ENCODE data around the gene ORM2. TPM values are rescaled to one million over a fixed set of nuclear protein-coding genes. Genes with fewer than 3 reads are reported as not detected.

The ORM2 gene
- total and polyA plus RNA-seq, 2 of the 8 experiments (the other 6 are each of a cell fraction or from before 2014, with no cell fraction given), result 1.3 TPM; not detected in 1

DNA sequence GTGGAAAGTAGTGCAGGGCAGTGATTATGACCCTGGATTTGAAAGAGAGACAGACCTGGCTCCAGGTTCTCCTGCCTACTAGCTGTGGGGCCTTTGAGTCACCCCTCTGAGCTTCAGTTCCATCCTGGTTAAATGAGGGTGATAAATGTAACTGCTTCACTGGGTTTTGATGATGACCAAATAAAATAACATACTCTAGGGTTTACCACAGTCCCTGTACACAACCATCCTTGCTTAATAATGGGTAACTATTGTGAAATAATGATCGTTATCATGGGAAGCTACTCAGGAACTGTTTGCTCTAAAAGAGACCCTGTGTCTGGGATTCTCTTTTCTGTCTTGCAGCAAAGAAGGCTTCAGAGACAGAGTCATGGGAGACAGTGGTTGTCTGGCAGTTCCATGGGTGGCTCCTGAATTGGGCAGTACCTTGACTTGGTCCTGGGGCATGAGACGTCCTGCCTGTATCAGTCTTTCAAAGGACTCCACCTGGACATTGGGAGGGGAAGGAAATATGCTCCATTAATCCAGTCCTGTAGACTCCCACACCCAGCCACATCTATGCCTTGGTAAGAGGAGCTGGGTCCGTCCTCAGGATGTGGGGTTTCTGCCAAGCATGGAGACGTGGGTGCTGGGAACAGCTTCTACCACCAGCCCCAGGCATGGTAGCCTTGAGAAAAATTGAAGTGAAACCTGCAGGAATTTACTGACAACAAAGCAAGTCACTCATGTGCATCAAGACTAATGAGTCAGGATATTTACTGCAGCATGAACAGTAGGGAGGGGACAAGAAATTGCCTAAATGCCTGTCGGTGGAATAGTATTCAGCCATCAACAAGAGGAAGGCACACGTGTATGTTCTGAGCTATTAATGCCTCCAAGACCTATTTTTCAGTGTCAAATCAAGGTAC, 34.7 kb downstream of the ORM2 start (continued):
- TF ChIP-seq USF2 (IDR thresholded peaks at IDR 0.05; ENCODE audit: low read length) (no peak), JUN (IDR thresholded peaks at IDR 0.05; ENCODE audit: low read depth, low read length) (no peak), RAD21 (IDR thresholded peaks at IDR 0.05 in 1 of 2, conservative IDR thresholded peaks at IDR 0.05 in 1 of 2; ENCODE audit: low read depth in 2 of 2, low read length in 2 of 2) (no peak), TAF7 (optimal IDR thresholded peaks at IDR 0.05; ENCODE audit: borderline replicate concordance, low read depth, low read length) (no peak), ATF2 (IDR thresholded peaks at IDR 0.05; ENCODE audit: low read length) (no peak), HDAC6 (IDR thresholded peaks at IDR 0.05; ENCODE audit: low read depth, low read length) (no peak), KDM4A (IDR thresholded peaks at IDR 0.05; ENCODE audit: low read depth, low read length, severe bottlenecking) (no peak), NRF1 (IDR thresholded peaks at IDR 0.05; ENCODE audit: low read depth, low read length) (no peak)
